ENCODE measurements around the gene OR4K17. TPM values are rescaled to one million over a fixed set of nuclear protein-coding genes. Genes with fewer than 3 reads are reported as not detected.
"Not testable (repeated sequence)": the region's sequence is repeated elsewhere in the genome, so short reads cannot be mapped to it uniquely, and the experiment has no call there.

Gene OR4K17
- total RNA-seq, result not detected

- Histone ChIP-seq H3K27me3 (no peaks in the 10 kb centered on the region), H3K27ac (no peak within 1 kb of the TSS), H3K4me1 (no peaks in the 10 kb centered on the region), H3K4me3 (no peak within 1 kb of the TSS), H3K36me3 (no peaks in the 10 kb centered on the region), H3K9me3 (no peaks in the 10 kb centered on the region)
- DNase-seq (ENCODE audit: low spot score), result no peak
- no peak for TF ChIP-seq CTCF (IDR thresholded peaks at IDR 0.05)
These were observed at the start of gene OR4K17 for GRCh38 chr14:20110438-20110837. OR4K17 (plus strand) TSS chr14:20110739; CDS start chr14:20117500, 6,761 bp downstream.

- no peak for TF ChIP-seq CTCF (IDR thresholded peaks at IDR 0.05)
- Histone ChIP-seq H3K27ac (no peak overlapping the region), H3K27me3 (no peaks in the 10 kb centered on the region), H3K9me3 (no peaks in the 10 kb centered on the region), H3K36me3 (no peaks in the 10 kb centered on the region), H3K4me1 (no peaks in the 10 kb centered on the region), H3K4me3 (no peak overlapping the region)
- no peak for DNase-seq (ENCODE audit: low spot score)
These were observed 18.5 kb upstream of the OR4K17 start for GRCh38 chr14:20092050-20092449.

- Histone ChIP-seq H3K9me3 (no peaks in the 10 kb centered on the region), H3K36me3 (no peaks in the 10 kb centered on the region), H3K4me3 (no peak overlapping the region), H3K27ac (no peak overlapping the region), H3K4me1 (no peaks in the 10 kb centered on the region), H3K27me3 (no peaks in the 10 kb centered on the region)
- TF ChIP-seq CTCF (IDR thresholded peaks at IDR 0.05), result no peak
- no peak for DNase-seq (ENCODE audit: low spot score)
These were observed 17.1 kb upstream of the OR4K17 start for GRCh38 chr14:20093442-20093841.

- not testable (repeated sequence) for H3K36me3 ChIP-seq; DNase-seq (ENCODE audit: low spot score); H3K9me3 ChIP-seq; H3K4me1 ChIP-seq; H3K27ac ChIP-seq; H3K4me3 ChIP-seq; H3K27me3 ChIP-seq
These were observed 11.4 kb upstream of the OR4K17 start for GRCh38 chr14:20098926-20099770.

- H3K27me3 ChIP-seq, result no peaks in the 10 kb centered on the region
- H3K4me3 ChIP-seq, result no peak overlapping the region
- H3K9me3 ChIP-seq, result no peaks in the 10 kb centered on the region
- no peak for DNase-seq (ENCODE audit: low spot score)
- H3K4me1 ChIP-seq, result no peaks in the 10 kb centered on the region
- no peak overlapping the region for H3K27ac ChIP-seq
- TF ChIP-seq CTCF (IDR thresholded peaks at IDR 0.05), result no peak
- no peaks in the 10 kb centered on the region for H3K36me3 ChIP-seq
These were observed 1.8 kb downstream of the OR4K17 start for GRCh38 chr14:20112321-20112720.

- Histone ChIP-seq H3K36me3 (no peaks in the 10 kb centered on the region), H3K4me3 (no peak overlapping the region), H3K9me3 (peaks cover 0 to 28% of the 10 kb centered on the region in 2 donors), H3K27me3 (no peaks in the 10 kb centered on the region), H3K27ac (no peak overlapping the region), H3K4me1 (no peaks in the 10 kb centered on the region)
- TF ChIP-seq CTCF (IDR thresholded peaks at IDR 0.05), result no peak
- DNase-seq (ENCODE audit: low spot score), result no peak
These were observed 6.2 kb downstream of the OR4K17 start for GRCh38 chr14:20116748-20117147.
